Measurements from ENCODE around the gene PPTC7. TPM values are rescaled to one million over a fixed set of nuclear protein-coding genes. Genes with fewer than 3 reads are reported as not detected.
A peak's percentile ranks its signal among the peaks of the same experiment; 100 is the strongest.
"Not testable (repeated sequence)": the region's sequence is repeated elsewhere in the genome, so short reads cannot be mapped to it uniquely, and the experiment has no call there.

The PPTC7 gene
- total RNA-seq, 3 donors from 2014 or later (not counting 1 experiment from before 2014, with no cell fraction given) = 44.0 to 52.7 (median 48.0) TPM

- H3K4me3 Mint-ChIP-seq; H3K36me3 Mint-ChIP-seq; H3K4me3 ChIP-seq (ENCODE audit: low read length); H3K36me3 ChIP-seq (ENCODE audit: control insufficient read depth, insufficient read depth, low read length); H3K27me3 ChIP-seq (ENCODE audit: control insufficient read depth, insufficient read depth, low read length); H3K27me3 Mint-ChIP-seq (ENCODE audit: low read depth in 2 of 2); H3K9me3 Mint-ChIP-seq; H3K27ac ChIP-seq (ENCODE audit: low read length); H3K27ac Mint-ChIP-seq; H3K9me3 ChIP-seq (ENCODE audit: control insufficient read depth, insufficient read depth, low read length): not testable (repeated sequence)
- peak in 1 of 2 donors; percentile 80 for DNase-seq
- intact Hi-C loops (cut with micrococcal nuclease) = loop anchor here (1.0 to 5.0 kb wide), 5 partner anchors 50 to 501 kb away; partner anchors contain the start of gene ARPC3
- ATAC-seq = peak; percentile 80 to 82 (median 81)
- TF ChIP-seq CTCF (IDR thresholded peaks at IDR 0.05) = peak; percentile 78
- H3K4me1 Mint-ChIP-seq = peaks cover 6 to 11% of the 10 kb centered on the region in 2 donors
- peaks cover 21% of the 10 kb centered on the region for H3K4me1 ChIP-seq (ENCODE audit: control insufficient read depth, insufficient read depth, low read length)
- WGBS (ENCODE audit: insufficient coverage) = 66% methylated on average over 14 of the region's 14 CpGs
Observed at GRCh38 chr12:110602085-110602814, 19.1 kb upstream of the PPTC7 start.

- no CpG with 5 or more reads among the region's 4 CpGs for WGBS (ENCODE audit: insufficient coverage)
- Mint-ChIP-seq H3K4me3 (no peak overlapping the region), H3K4me1 (peaks cover 5 to 6% of the 10 kb centered on the region in 2 donors), H3K27me3 (ENCODE audit: low read depth in 2 of 2) (no peaks in the 10 kb centered on the region), H3K9me3 (no peaks in the 10 kb centered on the region), H3K36me3 (no peaks in the 10 kb centered on the region), H3K27ac (peak overlapping the region in 1 of 2 donors; percentile 51)
- H3K36me3 ChIP-seq (ENCODE audit: control insufficient read depth, insufficient read depth, low read length) = no peaks in the 10 kb centered on the region
- peak; percentile 55 for TF ChIP-seq CTCF (IDR thresholded peaks at IDR 0.05)
- ATAC-seq (peak in 2 of 3 donors; percentile 44 to 45), DNase-seq (peak in 1 of 2 donors; percentile 74)
- H3K27me3 ChIP-seq (ENCODE audit: control insufficient read depth, insufficient read depth, low read length) = no peaks in the 10 kb centered on the region
- H3K4me1 ChIP-seq (ENCODE audit: control insufficient read depth, insufficient read depth, low read length) = peaks cover 11% of the 10 kb centered on the region
- intact Hi-C loops (cut with micrococcal nuclease) = loop anchor here (1.0 to 5.0 kb wide), 2 partner anchors 97 to 131 kb away; no protein-coding TSS in a partner anchor
- H3K9me3 ChIP-seq (ENCODE audit: control insufficient read depth, insufficient read depth, low read length) = no peaks in the 10 kb centered on the region
- H3K4me3 ChIP-seq (ENCODE audit: low read length) = no peak overlapping the region
- H3K27ac ChIP-seq (ENCODE audit: low read length) = no peak overlapping the region
Observed at GRCh38 chr12:110600254-110600653, 17.1 kb upstream of the PPTC7 start.

GRCh38 chr12:110599334-110599733 is 16.2 kb upstream of the PPTC7 start:
- Histone ChIP-seq H3K4me3 (ENCODE audit: low read length) (no peak overlapping the region), H3K4me1 (ENCODE audit: control insufficient read depth, insufficient read depth, low read length) (peaks cover 7% of the 10 kb centered on the region), H3K27me3 (ENCODE audit: control insufficient read depth, insufficient read depth, low read length) (no peaks in the 10 kb centered on the region), H3K9me3 (ENCODE audit: control insufficient read depth, insufficient read depth, low read length) (no peaks in the 10 kb centered on the region), H3K27ac (ENCODE audit: low read length) (no peak overlapping the region), H3K36me3 (ENCODE audit: control insufficient read depth, insufficient read depth, low read length) (no peaks in the 10 kb centered on the region)
- no peaks in the 10 kb centered on the region for H3K9me3 Mint-ChIP-seq
- H3K27me3 Mint-ChIP-seq (ENCODE audit: low read depth in 2 of 2) = no peaks in the 10 kb centered on the region
- DNase-seq = no peak
- WGBS (ENCODE audit: insufficient coverage) = 92% methylated on average over 2 of the region's 4 CpGs
- peaks cover 5 to 6% of the 10 kb centered on the region in 2 donors for H3K4me1 Mint-ChIP-seq
- no peak overlapping the region for H3K27ac Mint-ChIP-seq
- no peak for ATAC-seq
- intact Hi-C loops (cut with micrococcal nuclease) = no loop called here
- TF ChIP-seq CTCF (IDR thresholded peaks at IDR 0.05) = no peak
- no peaks in the 10 kb centered on the region for H3K36me3 Mint-ChIP-seq
- no peak overlapping the region for H3K4me3 Mint-ChIP-seq
